Fibroblast of lung (primary cell): ENCODE measurements around the gene TMEM138. TPM values are rescaled to one million over a fixed set of nuclear protein-coding genes. Genes with fewer than 3 reads are reported as not detected.

ENCODE experiments used
- DNase-seq, 2 donors: peaks; one replicate each; pipeline versions ENCODE4 v3.0.0 to v3.0.0-alpha.2; 2010; ENCODE audit warnings: low read depth in 2 of 2
- H2AFZ ChIP-seq: 2 replicates; pipeline ENCODE4 v1.5.1; 2012; ENCODE audit warnings: low read length, control low read depth, inconsistent platforms
- H3K27ac ChIP-seq: 2 replicates; pipeline ENCODE4 v1.5.1; 2011; ENCODE audit warnings: low read length, control low read depth; ENCODE audit not compliant: insufficient read depth
- H3K27me3 ChIP-seq: 2 replicates; pipeline ENCODE4 v1.5.1; 2011; ENCODE audit warnings: mild to moderate bottlenecking, low read length; ENCODE audit not compliant: control insufficient read depth, insufficient read depth
- H3K36me3 ChIP-seq: 2 replicates; pipeline ENCODE4 v1.5.1; 2011; ENCODE audit warnings: low read length; ENCODE audit not compliant: control insufficient read depth, insufficient read depth
- H3K4me1 ChIP-seq: 2 replicates; pipeline ENCODE4 v1.5.1; 2011; ENCODE audit warnings: low read length; ENCODE audit not compliant: control insufficient read depth, insufficient read depth; ENCODE audit errors: extremely low read depth
- H3K4me2 ChIP-seq: 2 replicates; pipeline ENCODE4 v1.5.1; 2011; ENCODE audit warnings: low read length, control low read depth; ENCODE audit not compliant: insufficient read depth; ENCODE audit errors: extremely low read depth
- H3K4me3 ChIP-seq, 4 experiments: fragments of 200-600 bp in 1 of 4; sonication (generic) in 1 of 4; replicated peaks in 1 of 4; 2 replicates each; pipeline ENCODE4 v1.5.1; 2011 to 2016; ENCODE audit warnings: low read length in 4 of 4, low read depth in 3 of 4, mild to moderate bottlenecking in 3 of 4, control low read depth in 2 of 4, inconsistent platforms in 1 of 4, mixed read lengths in 1 of 4; ENCODE audit not compliant: insufficient read depth in 1 of 4; ENCODE audit errors: control extremely low read depth in 1 of 4
- H3K79me2 ChIP-seq: 2 replicates; pipeline ENCODE4 v1.5.1; 2012; ENCODE audit warnings: mild to moderate bottlenecking, low read length, inconsistent platforms; ENCODE audit not compliant: control insufficient read depth, insufficient read depth
- H3K9ac ChIP-seq: 2 replicates; pipeline ENCODE4 v1.5.1; 2011; ENCODE audit warnings: mild to moderate bottlenecking, low read length, control low read depth; ENCODE audit not compliant: insufficient read depth
- H3K9me3 ChIP-seq: 2 replicates; pipeline ENCODE4 v1.5.1; 2012; ENCODE audit warnings: low read depth, low read length; ENCODE audit not compliant: control insufficient read depth, insufficient read depth
- H4K20me1 ChIP-seq: 2 replicates; pipeline ENCODE4 v1.5.1; 2011; ENCODE audit warnings: low read length; ENCODE audit not compliant: control insufficient read depth, insufficient read depth; ENCODE audit errors: extremely low read depth
- EZH2 ChIP-seq: IDR thresholded peaks from 2 replicates; pipeline ENCODE4 v1.5.1; 2012; ENCODE audit warnings: low read length, control low read depth, mild to moderate bottlenecking; ENCODE audit errors: missing control alignments
- polyA plus RNA-seq, 2 donors: library from polyadenylated mRNA; depleted of rRNA in 1 of 2; stranded (reverse) in 1 of 2; unstranded in 1 of 2; fragments of >200 nt; gene quantifications; 2 replicates each; pipeline ENCODE4 v1.2.1, GENCODE V29; 2011 to 2012; ENCODE audit warnings: missing spikeins in 1 of 2
- total RNA-seq: library from RNA; depleted of rRNA; stranded (reverse); fragments of >200 nt; gene quantifications from 2 replicates; pipeline ENCODE4 v1.2.1, GENCODE V29; 2014
- TF ChIP-seq, protein P1 (sequence below), 2 donors: IDR thresholded peaks in 1 of 2; conservative IDR thresholded peaks in 1 of 2; 1 replicate in 1 of 2; 2 replicates in 1 of 2; pipeline ENCODE4 v1.5.1; 2011 to 2012; ENCODE audit warnings: low read length in 2 of 2, control low read depth in 1 of 2, inconsistent platforms in 1 of 2, low read depth in 1 of 2, mild to moderate bottlenecking in 1 of 2

TMEM138 gene
- total and polyA plus RNA-seq, 2 donors (not counting 1 experiment from before 2014, with no cell fraction given), result 30.2 to 95.9 TPM

GRCh38 chr11:61345954-61346843 is 16.0 kb upstream of the TMEM138 start:
- Histone ChIP-seq H3K27me3 (no peaks in the 10 kb centered on the region), H3K27ac (no peak overlapping the region), H3K9me3 (no peaks in the 10 kb centered on the region), H3K4me2 (no peak overlapping the region), H4K20me1 (no peaks in the 10 kb centered on the region), H3K36me3 (peaks cover 12% of the 10 kb centered on the region), H3K4me3 (no peak overlapping the region), H2AFZ (no peak overlapping the region), H3K4me1 (no peaks in the 10 kb centered on the region), H3K9ac (no peak overlapping the region), H3K79me2 (no peaks in the 10 kb centered on the region)
- no peak for DNase-seq
- no peak for TF ChIP-seq EZH2
- TF ChIP-seq, protein P1, sequence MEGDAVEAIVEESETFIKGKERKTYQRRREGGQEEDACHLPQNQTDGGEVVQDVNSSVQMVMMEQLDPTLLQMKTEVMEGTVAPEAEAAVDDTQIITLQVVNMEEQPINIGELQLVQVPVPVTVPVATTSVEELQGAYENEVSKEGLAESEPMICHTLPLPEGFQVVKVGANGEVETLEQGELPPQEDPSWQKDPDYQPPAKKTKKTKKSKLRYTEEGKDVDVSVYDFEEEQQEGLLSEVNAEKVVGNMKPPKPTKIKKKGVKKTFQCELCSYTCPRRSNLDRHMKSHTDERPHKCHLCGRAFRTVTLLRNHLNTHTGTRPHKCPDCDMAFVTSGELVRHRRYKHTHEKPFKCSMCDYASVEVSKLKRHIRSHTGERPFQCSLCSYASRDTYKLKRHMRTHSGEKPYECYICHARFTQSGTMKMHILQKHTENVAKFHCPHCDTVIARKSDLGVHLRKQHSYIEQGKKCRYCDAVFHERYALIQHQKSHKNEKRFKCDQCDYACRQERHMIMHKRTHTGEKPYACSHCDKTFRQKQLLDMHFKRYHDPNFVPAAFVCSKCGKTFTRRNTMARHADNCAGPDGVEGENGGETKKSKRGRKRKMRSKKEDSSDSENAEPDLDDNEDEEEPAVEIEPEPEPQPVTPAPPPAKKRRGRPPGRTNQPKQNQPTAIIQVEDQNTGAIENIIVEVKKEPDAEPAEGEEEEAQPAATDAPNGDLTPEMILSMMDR (conservative IDR thresholded peaks at IDR 0.05 in 1 of 2, IDR thresholded peaks at IDR 0.05 in 1 of 2; ENCODE audit: low read depth in 1 of 2, low read length in 2 of 2), result no peak

- Histone ChIP-seq H3K9ac (no peak overlapping the region), H3K4me2 (no peak overlapping the region), H3K36me3 (peaks cover 14% of the 10 kb centered on the region), H3K27ac (peak overlapping the region; percentile 4), H3K27me3 (no peaks in the 10 kb centered on the region), H3K4me1 (no peaks in the 10 kb centered on the region), H3K9me3 (no peaks in the 10 kb centered on the region), H2AFZ (no peak overlapping the region), H3K79me2 (no peaks in the 10 kb centered on the region), H3K4me3 (no peak overlapping the region), H4K20me1 (no peaks in the 10 kb centered on the region)
- TF ChIP-seq EZH2, result no peak
- TF ChIP-seq, protein P1 (conservative IDR thresholded peaks at IDR 0.05 in 1 of 2, IDR thresholded peaks at IDR 0.05 in 1 of 2; ENCODE audit: low read depth in 1 of 2, low read length in 2 of 2), result no peak
- peak in 1 of 2 donors; percentile 10 for DNase-seq
Measured at GRCh38 chr11:61347916-61348461, 14.2 kb upstream of the TMEM138 start.

- Histone ChIP-seq H3K9ac (no peak overlapping the region), H3K4me3 (no peak overlapping the region), H2AFZ (no peak overlapping the region), H3K36me3 (peaks cover 20% of the 10 kb centered on the region), H3K79me2 (no peaks in the 10 kb centered on the region), H3K4me2 (no peak overlapping the region), H3K4me1 (no peaks in the 10 kb centered on the region), H3K27me3 (no peaks in the 10 kb centered on the region), H3K9me3 (no peaks in the 10 kb centered on the region), H4K20me1 (no peaks in the 10 kb centered on the region), H3K27ac (no peak overlapping the region)
- DNase-seq, result no peak
- TF ChIP-seq, protein P1 (conservative IDR thresholded peaks at IDR 0.05 in 1 of 2, IDR thresholded peaks at IDR 0.05 in 1 of 2; ENCODE audit: low read depth in 1 of 2, low read length in 2 of 2), result no peak
- no peak for TF ChIP-seq EZH2
Measured at GRCh38 chr11:61349189-61349751, 12.9 kb upstream of the TMEM138 start.
